IMR-90 (cell line): ENCODE data around the gene SP7. TPM values are rescaled to one million over a fixed set of nuclear protein-coding genes. Genes with fewer than 3 reads are reported as not detected.

Experiments used
- CEBPB ChIP-seq: IDR thresholded peaks from 2 replicates; pipeline ENCODE4 v1.6.1; 2012; ENCODE audit warnings: low read depth, low read length, improper control_type of control experiment
- MAZ ChIP-seq: IDR thresholded peaks from 2 replicates; pipeline ENCODE4 v1.6.1; 2012; ENCODE audit warnings: low read depth, mild to moderate bottlenecking, low read length, improper control_type of control experiment, moderate library complexity, borderline replicate concordance
- MXI1 ChIP-seq: IDR thresholded peaks from 2 replicates; pipeline ENCODE4 v1.6.1; 2012; ENCODE audit warnings: low read depth, mild to moderate bottlenecking, low read length, moderate library complexity, borderline replicate concordance
- NFE2L2 ChIP-seq: fragments of 150-350 bp; IDR thresholded peaks from 2 replicates; pipeline ENCODE4 v1.6.1; 2016; ENCODE audit warnings: low read depth, mild to moderate bottlenecking, low read length
- POLR2A ChIP-seq: IDR thresholded peaks from 2 replicates; pipeline ENCODE4 v1.6.1; 2012; ENCODE audit warnings: mild to moderate bottlenecking, low read depth, low read length
- polyA plus RNA-seq, 3 experiments: library from polyadenylated mRNA; depleted of rRNA; stranded (reverse); fragments of >200 nt; gene quantifications; 2 replicates each; pipeline ENCODE4 v1.2.3, GENCODE V29; 2012; ENCODE audit warnings: low replicate concordance in 1 of 3
- total RNA-seq: library from RNA; depleted of rRNA; stranded (reverse); fragments of >200 nt; gene quantifications from 2 replicates; pipeline ENCODE4 v1.2.3, GENCODE V29; 2012
- TF ChIP-seq, protein P1 (sequence below): fragments of 150-350 bp; IDR thresholded peaks from 2 replicates; pipeline ENCODE4 v1.6.1; 2016; ENCODE audit warnings: low read depth, mild to moderate bottlenecking, low read length, moderate library complexity, borderline replicate concordance

The SP7 gene
- total and polyA plus RNA-seq, 2 of the 4 experiments (the other 2 are of a cell fraction) = not detected

DNA sequence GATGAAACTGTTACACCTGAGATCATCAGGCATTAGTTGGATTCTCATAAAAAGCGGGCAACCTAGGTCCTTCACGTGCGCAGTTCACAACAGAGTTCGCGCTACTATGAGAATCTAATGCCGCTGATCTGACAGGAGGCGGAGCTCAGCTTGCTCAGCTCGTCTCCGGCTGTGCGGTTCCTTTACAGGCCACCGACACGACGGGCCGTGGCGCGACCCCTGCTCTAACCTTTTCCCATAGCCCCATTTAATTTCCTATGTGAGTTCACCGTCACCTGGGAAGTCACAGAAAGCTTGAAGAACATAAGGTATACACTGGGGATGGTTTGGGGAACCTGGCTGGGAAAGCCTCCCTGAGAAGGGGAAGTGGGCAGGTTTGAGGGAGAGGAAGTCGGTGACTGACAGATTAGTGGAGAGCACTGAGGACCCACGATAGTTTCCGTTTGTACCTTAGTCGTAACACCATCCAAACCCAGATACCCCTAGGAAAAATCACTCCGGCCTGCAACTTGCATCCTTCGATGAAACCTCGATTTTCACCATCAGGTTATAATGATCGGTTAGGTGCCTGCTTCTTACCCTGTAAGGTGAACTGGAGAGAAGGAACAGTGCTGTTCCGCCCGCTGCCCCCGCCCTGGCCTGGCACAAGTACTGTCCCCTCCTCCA is 11.9 kb downstream of the SP7 start (continued):
- TF ChIP-seq MXI1 = no peak
- no peak for TF ChIP-seq MAZ
- TF ChIP-seq, protein P1, sequence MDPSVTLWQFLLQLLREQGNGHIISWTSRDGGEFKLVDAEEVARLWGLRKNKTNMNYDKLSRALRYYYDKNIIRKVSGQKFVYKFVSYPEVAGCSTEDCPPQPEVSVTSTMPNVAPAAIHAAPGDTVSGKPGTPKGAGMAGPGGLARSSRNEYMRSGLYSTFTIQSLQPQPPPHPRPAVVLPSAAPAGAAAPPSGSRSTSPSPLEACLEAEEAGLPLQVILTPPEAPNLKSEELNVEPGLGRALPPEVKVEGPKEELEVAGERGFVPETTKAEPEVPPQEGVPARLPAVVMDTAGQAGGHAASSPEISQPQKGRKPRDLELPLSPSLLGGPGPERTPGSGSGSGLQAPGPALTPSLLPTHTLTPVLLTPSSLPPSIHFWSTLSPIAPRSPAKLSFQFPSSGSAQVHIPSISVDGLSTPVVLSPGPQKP = no peak
- no peak for TF ChIP-seq NFE2L2
- no peak for TF ChIP-seq POLR2A
- no peak for TF ChIP-seq CEBPB
